Measurements from ENCODE around the gene PPP1R1B. TPM values are rescaled to one million over a fixed set of nuclear protein-coding genes. Genes with fewer than 3 reads are reported as not detected.

The PPP1R1B gene
- total and polyA plus RNA-seq, 2 donors from 2014 or later, result 22.9 to 31.1 TPM

DNA sequence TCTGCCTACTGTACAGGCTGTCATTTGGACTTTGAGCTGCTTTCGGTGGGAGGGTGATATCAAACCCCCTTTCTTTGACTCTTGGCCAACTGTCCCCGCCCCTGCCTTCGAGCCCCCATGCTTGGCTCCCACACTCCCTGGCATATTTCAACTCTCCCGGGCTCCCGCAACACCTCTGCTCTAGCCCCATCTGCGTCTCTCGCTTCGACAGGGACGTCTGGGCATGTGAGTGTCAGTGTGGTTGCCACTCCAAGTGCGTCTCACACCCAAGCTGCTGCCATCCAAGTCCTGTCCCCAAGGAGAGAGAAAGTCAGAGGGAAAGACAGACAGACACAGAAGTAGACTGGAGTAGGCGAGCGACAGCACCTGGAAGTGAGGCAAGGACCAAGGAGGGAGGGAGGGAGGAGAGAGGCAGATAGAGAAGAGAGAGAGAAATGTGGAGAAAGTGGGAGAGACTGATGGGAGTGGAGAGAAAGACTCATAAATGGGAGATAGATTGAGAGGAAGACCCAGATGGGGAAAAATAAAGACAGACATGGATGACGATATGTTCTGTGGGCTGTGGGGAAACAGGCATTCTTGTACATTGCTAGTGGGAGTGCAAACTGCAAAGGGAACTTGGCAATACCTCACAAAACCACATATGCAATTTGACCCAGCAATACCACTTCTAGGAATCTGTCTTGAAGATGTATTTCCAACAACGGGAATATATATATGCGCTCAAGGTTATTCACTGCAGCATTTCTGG is 22.0 kb downstream of the PPP1R1B start:
- Histone ChIP-seq H3K27me3 (ENCODE audit: control insufficient read depth, insufficient read depth, low read length) (no peaks in the 10 kb centered on the region), H3K4me3 (ENCODE audit: low read length in 3 of 3) (no peak overlapping the region), H3K9ac (ENCODE audit: low read length in 3 of 3) (no peak overlapping the region), H3K27ac (ENCODE audit: low read depth in 2 of 2, low read length in 2 of 2) (no peak overlapping the region), H3K4me1 (ENCODE audit: control insufficient read depth in 2 of 3, insufficient read depth in 2 of 3, low read depth in 1 of 3, low read length in 3 of 3) (peaks cover 0 to 5% (median 0%) of the 10 kb centered on the region in 3 donors), H3K36me3 (ENCODE audit: control insufficient read depth in 2 of 3, insufficient read depth in 3 of 3, low read length in 3 of 3) (peaks cover 0 to 3% (median 2%) of the 10 kb centered on the region in 3 donors), H3K9me3 (ENCODE audit: control insufficient read depth in 2 of 3, insufficient read depth in 1 of 3, low read length in 3 of 3) (no peaks in the 10 kb centered on the region)
- DNase-seq, result no peak
- FAIRE-seq, result no peak
- intact Hi-C loops (cut with DNase I), result no loop called here
- TF ChIP-seq CTCF (IDR thresholded peaks at IDR 0.05; ENCODE audit: borderline replicate concordance, extremely low read depth, insufficient read depth), result no peak

DNA sequence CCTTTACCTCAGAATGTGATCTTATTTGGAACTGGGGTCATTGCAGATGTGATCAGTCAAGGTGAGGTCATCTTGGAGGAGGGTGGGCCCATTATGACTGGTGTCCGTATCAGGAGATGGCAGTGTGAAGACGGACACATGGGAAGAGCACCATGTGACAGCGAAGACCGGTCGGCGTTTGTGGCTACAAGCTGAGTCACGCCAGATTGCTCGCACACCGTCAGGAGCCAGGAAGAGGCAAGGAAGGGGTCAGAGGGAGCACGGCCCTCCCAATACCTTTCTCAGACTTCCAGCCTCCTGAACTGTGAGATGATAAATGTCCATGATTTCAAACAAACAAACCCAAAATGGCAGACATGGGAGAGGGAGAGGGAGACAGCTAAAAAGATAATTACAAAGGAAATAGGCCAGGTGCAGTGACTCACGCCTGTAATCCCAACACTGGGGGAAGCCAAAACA is 23.4 kb downstream of the PPP1R1B start:
- Histone ChIP-seq H3K36me3 (ENCODE audit: control insufficient read depth in 2 of 3, insufficient read depth in 3 of 3, low read length in 3 of 3) (peaks cover 0 to 3% (median 2%) of the 10 kb centered on the region in 3 donors), H3K4me1 (ENCODE audit: control insufficient read depth in 2 of 3, insufficient read depth in 2 of 3, low read depth in 1 of 3, low read length in 3 of 3) (peaks cover 0 to 5% (median 0%) of the 10 kb centered on the region in 3 donors), H3K9me3 (ENCODE audit: control insufficient read depth in 2 of 3, insufficient read depth in 1 of 3, low read length in 3 of 3) (no peaks in the 10 kb centered on the region), H3K9ac (ENCODE audit: low read length in 3 of 3) (no peak overlapping the region), H3K27ac (ENCODE audit: low read depth in 2 of 2, low read length in 2 of 2) (no peak overlapping the region), H3K4me3 (ENCODE audit: low read length in 3 of 3) (no peak overlapping the region), H3K27me3 (ENCODE audit: control insufficient read depth, insufficient read depth, low read length) (no peaks in the 10 kb centered on the region)
- no peak for TF ChIP-seq CTCF (IDR thresholded peaks at IDR 0.05; ENCODE audit: borderline replicate concordance, extremely low read depth, insufficient read depth)
- intact Hi-C loops (cut with DNase I), result no loop called here
- FAIRE-seq (no peak), DNase-seq (no peak)

GRCh38 chr17:39651923-39652586 is 25.3 kb downstream of the PPP1R1B start:
- no peak overlapping the region for H3K9ac ChIP-seq (ENCODE audit: low read length in 3 of 3)
- peaks cover 0 to 5% (median 0%) of the 10 kb centered on the region in 3 donors for H3K4me1 ChIP-seq (ENCODE audit: control insufficient read depth in 2 of 3, insufficient read depth in 2 of 3, low read depth in 1 of 3, low read length in 3 of 3)
- intact Hi-C loops (cut with DNase I), result no loop called here
- no peaks in the 10 kb centered on the region for H3K27me3 ChIP-seq (ENCODE audit: control insufficient read depth, insufficient read depth, low read length)
- H3K9me3 ChIP-seq (ENCODE audit: control insufficient read depth in 2 of 3, insufficient read depth in 1 of 3, low read length in 3 of 3), result no peaks in the 10 kb centered on the region
- no peak for FAIRE-seq
- no peak for DNase-seq
- H3K4me3 ChIP-seq (ENCODE audit: low read length in 3 of 3), result no peak overlapping the region
- no peak for TF ChIP-seq CTCF (IDR thresholded peaks at IDR 0.05; ENCODE audit: borderline replicate concordance, extremely low read depth, insufficient read depth)
- H3K36me3 ChIP-seq (ENCODE audit: control insufficient read depth in 2 of 3, insufficient read depth in 3 of 3, low read length in 3 of 3), result peaks cover 0 to 3% (median 2%) of the 10 kb centered on the region in 3 donors
- no peak overlapping the region for H3K27ac ChIP-seq (ENCODE audit: low read depth in 2 of 2, low read length in 2 of 2)
